ENCODE measurements around the gene UROC1. TPM values are rescaled to one million over a fixed set of nuclear protein-coding genes. Genes with fewer than 3 reads are reported as not detected.

UROC1 gene
- total RNA-seq, 1 experiment from 2014 or later: not detected

DNA sequence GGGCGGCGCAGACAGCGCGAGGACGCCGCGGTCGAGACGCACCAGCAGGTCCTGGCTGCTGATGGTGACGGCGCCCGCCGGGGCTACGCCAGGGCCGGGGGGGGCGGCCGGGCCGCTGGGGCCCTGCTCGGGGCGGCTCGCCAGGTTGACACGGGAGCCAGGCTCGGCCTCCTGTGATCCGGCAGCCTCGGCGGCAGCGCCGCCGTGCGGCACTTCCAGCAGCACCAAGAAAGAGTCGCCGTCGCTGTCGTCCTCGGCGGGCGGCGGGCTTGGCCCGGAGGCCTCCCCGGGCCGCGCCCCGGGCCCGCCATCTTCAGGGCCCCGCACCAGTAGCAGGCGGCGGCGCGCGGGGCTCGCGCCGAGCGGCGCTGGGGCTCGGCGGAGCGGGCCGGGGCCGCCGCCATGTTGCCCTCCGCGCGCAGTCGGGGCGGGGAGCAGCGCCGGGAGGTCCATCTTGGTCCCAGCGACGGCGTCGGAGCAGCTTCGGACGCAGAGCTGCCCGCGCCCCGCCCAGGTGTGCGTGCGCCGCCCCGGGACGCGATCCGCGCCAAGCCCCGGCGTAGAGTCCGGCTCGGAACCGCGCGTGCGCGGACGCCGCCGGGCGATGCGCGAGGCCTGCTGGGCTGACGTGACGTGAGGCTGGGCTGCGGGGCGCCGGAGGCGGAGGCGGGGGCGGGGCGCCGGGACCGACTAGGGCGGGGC lies 42.0 kb downstream of the UROC1 start, which contains the start of gene ZXDC:
TSS of gene ZXDC (minus strand) at position 479 of the 702 bp plus-strand sequence. CDS start at position 453, 26 bp downstream.
- peak within 1 kb of the TSS; percentile 88 for H3K9ac ChIP-seq (ENCODE audit: low read length)
- POLR2A ChIA-PET: interaction anchor here (0.8 kb wide), 1 partner anchor 209 kb away, joined by 3 read pairs; no protein-coding TSS in a partner anchor
- intact Hi-C loops (cut with micrococcal nuclease): loop anchor here (10.0 kb wide), 1 partner anchor 221 kb away; no protein-coding TSS in a partner anchor
- H2AFZ ChIP-seq (ENCODE audit: low read depth, low read length, poor library complexity, severe bottlenecking): peak within 1 kb of the TSS; percentile 68
- BruUV-seq (replicated peaks): no TSS peak
- CTCF ChIA-PET: interaction anchor here (0.6 to 1.4 kb wide), 3 partner anchors 17 to 341 kb away, joined by 3 to 5 read pairs (median 3); no protein-coding TSS in a partner anchor
- DNase-seq (ENCODE audit: low read depth, low spot score) (peak; percentile 85), ATAC-seq (peak; percentile 86)
- no peaks in the 10 kb centered on the region for H3K9me2 ChIP-seq (ENCODE audit: insufficient read depth)
- peak within 1 kb of the TSS; percentile 95 for H3K4me2 ChIP-seq (ENCODE audit: low read length)
- H4K20me1 ChIP-seq (ENCODE audit: insufficient read depth): 0 out of 2 replicates have a peak, but pooled peaks cover 6% of the 10 kb centered on the region
- peaks cover 12 to 35% of the 10 kb centered on the region in 2 experiments for H3K4me1 ChIP-seq (ENCODE audit: control insufficient read depth in 1 of 2, insufficient read depth in 2 of 2, low read length in 2 of 2)
- no peaks in the 10 kb centered on the region for H3K27me3 ChIP-seq (ENCODE audit: insufficient read depth, low read length)
- peak within 1 kb of the TSS; percentile 69 to 80 for H3K4me3 ChIP-seq (replicated peaks in 1 of 2; ENCODE audit: low read depth in 1 of 2, low read length in 2 of 2)
- H3K9me3 ChIP-seq (ENCODE audit: control insufficient read depth in 1 of 2, insufficient read depth in 1 of 2, low read depth in 1 of 2, low read length in 2 of 2): no peaks in the 10 kb centered on the region
- H3K79me2 ChIP-seq (ENCODE audit: insufficient read depth, low read length): peaks cover 44% of the 10 kb centered on the region
- peaks cover 10 to 15% of the 10 kb centered on the region in 2 experiments for H3K36me3 ChIP-seq (ENCODE audit: control insufficient read depth in 1 of 2, insufficient read depth in 2 of 2, low read length in 2 of 2)
- peak within 1 kb of the TSS; percentile 92 for H3K27ac ChIP-seq (ENCODE audit: low read depth, low read length)
- RAD21 ChIA-PET (ENCODE audit: low non-redundant PET in 1 of 2, low total read pairs in 2 of 2, uncharacterized antibody in 2 of 2, unreplicated experiment in 2 of 2): interaction anchor here in 1 of 2 experiments (1.5 kb wide), 1 partner anchor 341 kb away, joined by 3 read pairs; no protein-coding TSS in a partner anchor
- TF ChIP-seq EZH2 (IDR thresholded peaks at IDR 0.05) (no peak), CEBPB (IDR thresholded peaks at IDR 0.05; ENCODE audit: low read depth) (no peak), ZFX (IDR thresholded peaks at IDR 0.05) (peak; percentile 95), RAD21 (IDR thresholded peaks at IDR 0.05; ENCODE audit: low read depth) (peak; percentile 46), TCF7L2 (IDR thresholded peaks at IDR 0.05; ENCODE audit: borderline replicate concordance, extremely low read depth, insufficient read depth, insufficient read length) (peak; percentile 48), SRF (IDR thresholded peaks at IDR 0.05; ENCODE audit: low read depth) (no peak), SP1 (IDR thresholded peaks at IDR 0.05; ENCODE audit: low read depth) (no peak), JUND (IDR thresholded peaks at IDR 0.05) (no peak), EGR1 (IDR thresholded peaks at IDR 0.05; ENCODE audit: low read depth) (no peak), CBX3 (IDR thresholded peaks at IDR 0.05; ENCODE audit: low read depth) (no peak), POLR2A (IDR thresholded peaks at IDR 0.05; ENCODE audit: borderline replicate concordance, extremely low read depth, insufficient read depth, insufficient read length) (peak; percentile 63), SIN3A (IDR thresholded peaks at IDR 0.05; ENCODE audit: low read depth) (peak; percentile 51; the same call in 1 of the 2 replicates), POLR2AphosphoS5 (IDR thresholded peaks at IDR 0.05; ENCODE audit: low read depth, low read length) (peak; percentile 71; the same call in 1 of the 2 replicates), YY1 (IDR thresholded peaks at IDR 0.05; ENCODE audit: extremely low read depth, insufficient replicate concordance, low read depth, low read length) (peak; percentile 85), EZH2phosphoT487 (IDR thresholded peaks at IDR 0.05; ENCODE audit: borderline replicate concordance) (no peak)
- TF ChIP-seq, protein P1, sequence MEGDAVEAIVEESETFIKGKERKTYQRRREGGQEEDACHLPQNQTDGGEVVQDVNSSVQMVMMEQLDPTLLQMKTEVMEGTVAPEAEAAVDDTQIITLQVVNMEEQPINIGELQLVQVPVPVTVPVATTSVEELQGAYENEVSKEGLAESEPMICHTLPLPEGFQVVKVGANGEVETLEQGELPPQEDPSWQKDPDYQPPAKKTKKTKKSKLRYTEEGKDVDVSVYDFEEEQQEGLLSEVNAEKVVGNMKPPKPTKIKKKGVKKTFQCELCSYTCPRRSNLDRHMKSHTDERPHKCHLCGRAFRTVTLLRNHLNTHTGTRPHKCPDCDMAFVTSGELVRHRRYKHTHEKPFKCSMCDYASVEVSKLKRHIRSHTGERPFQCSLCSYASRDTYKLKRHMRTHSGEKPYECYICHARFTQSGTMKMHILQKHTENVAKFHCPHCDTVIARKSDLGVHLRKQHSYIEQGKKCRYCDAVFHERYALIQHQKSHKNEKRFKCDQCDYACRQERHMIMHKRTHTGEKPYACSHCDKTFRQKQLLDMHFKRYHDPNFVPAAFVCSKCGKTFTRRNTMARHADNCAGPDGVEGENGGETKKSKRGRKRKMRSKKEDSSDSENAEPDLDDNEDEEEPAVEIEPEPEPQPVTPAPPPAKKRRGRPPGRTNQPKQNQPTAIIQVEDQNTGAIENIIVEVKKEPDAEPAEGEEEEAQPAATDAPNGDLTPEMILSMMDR (IDR thresholded peaks at IDR 0.05 in 2 of 3, conservative IDR thresholded peaks at IDR 0.05 in 1 of 3; ENCODE audit: borderline replicate concordance in 1 of 3, insufficient read depth in 1 of 3, low read depth in 2 of 3, low read length in 2 of 3): peak in 1 of 3 experiments; percentile 47; a peak in 2 of 6 replicates
- TF ChIP-seq, protein P2, sequence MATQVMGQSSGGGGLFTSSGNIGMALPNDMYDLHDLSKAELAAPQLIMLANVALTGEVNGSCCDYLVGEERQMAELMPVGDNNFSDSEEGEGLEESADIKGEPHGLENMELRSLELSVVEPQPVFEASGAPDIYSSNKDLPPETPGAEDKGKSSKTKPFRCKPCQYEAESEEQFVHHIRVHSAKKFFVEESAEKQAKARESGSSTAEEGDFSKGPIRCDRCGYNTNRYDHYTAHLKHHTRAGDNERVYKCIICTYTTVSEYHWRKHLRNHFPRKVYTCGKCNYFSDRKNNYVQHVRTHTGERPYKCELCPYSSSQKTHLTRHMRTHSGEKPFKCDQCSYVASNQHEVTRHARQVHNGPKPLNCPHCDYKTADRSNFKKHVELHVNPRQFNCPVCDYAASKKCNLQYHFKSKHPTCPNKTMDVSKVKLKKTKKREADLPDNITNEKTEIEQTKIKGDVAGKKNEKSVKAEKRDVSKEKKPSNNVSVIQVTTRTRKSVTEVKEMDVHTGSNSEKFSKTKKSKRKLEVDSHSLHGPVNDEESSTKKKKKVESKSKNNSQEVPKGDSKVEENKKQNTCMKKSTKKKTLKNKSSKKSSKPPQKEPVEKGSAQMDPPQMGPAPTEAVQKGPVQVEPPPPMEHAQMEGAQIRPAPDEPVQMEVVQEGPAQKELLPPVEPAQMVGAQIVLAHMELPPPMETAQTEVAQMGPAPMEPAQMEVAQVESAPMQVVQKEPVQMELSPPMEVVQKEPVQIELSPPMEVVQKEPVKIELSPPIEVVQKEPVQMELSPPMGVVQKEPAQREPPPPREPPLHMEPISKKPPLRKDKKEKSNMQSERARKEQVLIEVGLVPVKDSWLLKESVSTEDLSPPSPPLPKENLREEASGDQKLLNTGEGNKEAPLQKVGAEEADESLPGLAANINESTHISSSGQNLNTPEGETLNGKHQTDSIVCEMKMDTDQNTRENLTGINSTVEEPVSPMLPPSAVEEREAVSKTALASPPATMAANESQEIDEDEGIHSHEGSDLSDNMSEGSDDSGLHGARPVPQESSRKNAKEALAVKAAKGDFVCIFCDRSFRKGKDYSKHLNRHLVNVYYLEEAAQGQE (IDR thresholded peaks at IDR 0.05; ENCODE audit: low read depth): no peak
- TF ChIP-seq, protein P3, sequence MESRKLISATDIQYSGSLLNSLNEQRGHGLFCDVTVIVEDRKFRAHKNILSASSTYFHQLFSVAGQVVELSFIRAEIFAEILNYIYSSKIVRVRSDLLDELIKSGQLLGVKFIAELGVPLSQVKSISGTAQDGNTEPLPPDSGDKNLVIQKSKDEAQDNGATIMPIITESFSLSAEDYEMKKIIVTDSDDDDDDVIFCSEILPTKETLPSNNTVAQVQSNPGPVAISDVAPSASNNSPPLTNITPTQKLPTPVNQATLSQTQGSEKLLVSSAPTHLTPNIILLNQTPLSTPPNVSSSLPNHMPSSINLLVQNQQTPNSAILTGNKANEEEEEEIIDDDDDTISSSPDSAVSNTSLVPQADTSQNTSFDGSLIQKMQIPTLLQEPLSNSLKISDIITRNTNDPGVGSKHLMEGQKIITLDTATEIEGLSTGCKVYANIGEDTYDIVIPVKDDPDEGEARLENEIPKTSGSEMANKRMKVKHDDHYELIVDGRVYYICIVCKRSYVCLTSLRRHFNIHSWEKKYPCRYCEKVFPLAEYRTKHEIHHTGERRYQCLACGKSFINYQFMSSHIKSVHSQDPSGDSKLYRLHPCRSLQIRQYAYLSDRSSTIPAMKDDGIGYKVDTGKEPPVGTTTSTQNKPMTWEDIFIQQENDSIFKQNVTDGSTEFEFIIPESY (IDR thresholded peaks at IDR 0.05; ENCODE audit: extremely low read depth, insufficient replicate concordance, low read length): no peak
- TF ChIP-seq, protein P4, sequence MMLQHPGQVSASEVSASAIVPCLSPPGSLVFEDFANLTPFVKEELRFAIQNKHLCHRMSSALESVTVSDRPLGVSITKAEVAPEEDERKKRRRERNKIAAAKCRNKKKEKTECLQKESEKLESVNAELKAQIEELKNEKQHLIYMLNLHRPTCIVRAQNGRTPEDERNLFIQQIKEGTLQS (IDR thresholded peaks at IDR 0.05): no peak

Measured in HCT116 (cell line).